ENCODE data around the gene CAMKMT. TPM values are rescaled to one million over a fixed set of nuclear protein-coding genes. Genes with fewer than 3 reads are reported as not detected.

Gene CAMKMT
- total RNA-seq, 2 experiments from 2014 or later: 11.9 to 13.9 TPM

- H3K27ac Mint-ChIP-seq: no peak overlapping the region
- Histone ChIP-seq H3K4me1 (ENCODE audit: insufficient read depth, low read length) (no peaks in the 10 kb centered on the region), H3K4me3 (ENCODE audit: low read length) (no peak overlapping the region), H3K36me3 (ENCODE audit: insufficient read depth, low read length) (no peaks in the 10 kb centered on the region), H3K27me3 (ENCODE audit: control insufficient read depth in 1 of 2, insufficient read depth in 2 of 2, low read length in 2 of 2) (no peaks in the 10 kb centered on the region), H3K9me3 (ENCODE audit: control insufficient read depth in 1 of 2, insufficient read depth in 1 of 2, low read length in 2 of 2) (no peaks in the 10 kb centered on the region), H3K27ac (ENCODE audit: low read depth in 1 of 2, low read length in 2 of 2) (no peak overlapping the region)
- H3K27me3 Mint-ChIP-seq: no peaks in the 10 kb centered on the region
- no peaks in the 10 kb centered on the region for H3K36me3 Mint-ChIP-seq (ENCODE audit: low read depth)
- no peaks in the 10 kb centered on the region for H3K9me3 Mint-ChIP-seq
- no peak overlapping the region for H3K4me3 Mint-ChIP-seq
- no peaks in the 10 kb centered on the region for H3K4me1 Mint-ChIP-seq (ENCODE audit: low read depth)
- DNase-seq (no peak), ATAC-seq (ENCODE audit: poor library complexity) (no peak)
- POLR2A ChIA-PET: no interaction called here
- intact Hi-C loops (cut with DNase I, micrococcal nuclease): no loop called here
- CTCF ChIA-PET: no interaction called here
- TF ChIP-seq, protein P1, sequence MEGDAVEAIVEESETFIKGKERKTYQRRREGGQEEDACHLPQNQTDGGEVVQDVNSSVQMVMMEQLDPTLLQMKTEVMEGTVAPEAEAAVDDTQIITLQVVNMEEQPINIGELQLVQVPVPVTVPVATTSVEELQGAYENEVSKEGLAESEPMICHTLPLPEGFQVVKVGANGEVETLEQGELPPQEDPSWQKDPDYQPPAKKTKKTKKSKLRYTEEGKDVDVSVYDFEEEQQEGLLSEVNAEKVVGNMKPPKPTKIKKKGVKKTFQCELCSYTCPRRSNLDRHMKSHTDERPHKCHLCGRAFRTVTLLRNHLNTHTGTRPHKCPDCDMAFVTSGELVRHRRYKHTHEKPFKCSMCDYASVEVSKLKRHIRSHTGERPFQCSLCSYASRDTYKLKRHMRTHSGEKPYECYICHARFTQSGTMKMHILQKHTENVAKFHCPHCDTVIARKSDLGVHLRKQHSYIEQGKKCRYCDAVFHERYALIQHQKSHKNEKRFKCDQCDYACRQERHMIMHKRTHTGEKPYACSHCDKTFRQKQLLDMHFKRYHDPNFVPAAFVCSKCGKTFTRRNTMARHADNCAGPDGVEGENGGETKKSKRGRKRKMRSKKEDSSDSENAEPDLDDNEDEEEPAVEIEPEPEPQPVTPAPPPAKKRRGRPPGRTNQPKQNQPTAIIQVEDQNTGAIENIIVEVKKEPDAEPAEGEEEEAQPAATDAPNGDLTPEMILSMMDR (IDR thresholded peaks at IDR 0.05): no peak
Observed at GRCh38 chr2:44680424-44680971, 318.8 kb downstream of the CAMKMT start.

DNA sequence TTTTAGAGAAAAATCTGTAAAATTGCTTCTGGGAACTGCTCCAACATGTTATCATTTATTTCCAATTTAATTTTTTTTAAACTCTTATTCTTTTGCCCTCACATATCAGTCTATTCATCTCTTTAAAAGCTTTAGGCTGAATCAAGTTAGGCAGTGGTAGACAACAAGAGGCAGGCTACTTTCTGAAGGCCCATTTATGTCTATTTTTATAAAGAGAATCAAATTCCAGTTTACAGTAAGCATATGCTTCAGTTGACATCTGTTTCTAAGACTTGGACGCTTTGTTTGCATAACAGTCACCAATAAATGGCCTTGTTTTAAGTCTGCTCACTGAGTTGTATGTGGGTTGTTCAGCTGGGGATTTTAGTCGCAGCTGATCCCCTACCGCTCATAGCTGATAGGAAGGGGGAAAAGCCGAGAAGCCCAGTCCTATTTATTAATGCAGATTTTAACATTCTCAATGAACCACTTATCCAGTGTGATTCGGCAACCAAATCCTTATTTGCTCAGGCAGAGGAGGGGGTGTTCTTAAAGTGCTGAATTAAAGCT, 319.3 kb downstream of the CAMKMT start:
- CTCF ChIA-PET: no interaction called here

GRCh38 chr2:44682459-44682858, 320.7 kb downstream of the CAMKMT start:
- no peaks in the 10 kb centered on the region for H3K4me1 ChIP-seq (ENCODE audit: insufficient read depth, low read length)
- ATAC-seq (ENCODE audit: poor library complexity) (no peak), DNase-seq (no peak)
- no peak overlapping the region for H3K4me3 ChIP-seq (ENCODE audit: low read length)
- Mint-ChIP-seq H3K36me3 (ENCODE audit: low read depth) (no peaks in the 10 kb centered on the region), H3K4me1 (ENCODE audit: low read depth) (no peaks in the 10 kb centered on the region), H3K27me3 (no peaks in the 10 kb centered on the region), H3K9me3 (no peaks in the 10 kb centered on the region), H3K27ac (no peak overlapping the region), H3K4me3 (no peak overlapping the region)
- H3K27ac ChIP-seq (ENCODE audit: low read depth in 1 of 2, low read length in 2 of 2): no peak overlapping the region
- ChIA-PET POLR2A (no interaction called here), CTCF (no interaction called here)
- no peaks in the 10 kb centered on the region for H3K27me3 ChIP-seq (ENCODE audit: control insufficient read depth in 1 of 2, insufficient read depth in 2 of 2, low read length in 2 of 2)
- TF ChIP-seq, protein P1 (IDR thresholded peaks at IDR 0.05): no peak
- intact Hi-C loops (cut with DNase I, micrococcal nuclease): no loop called here
- no peaks in the 10 kb centered on the region for H3K36me3 ChIP-seq (ENCODE audit: insufficient read depth, low read length)
- no peaks in the 10 kb centered on the region for H3K9me3 ChIP-seq (ENCODE audit: control insufficient read depth in 1 of 2, insufficient read depth in 1 of 2, low read length in 2 of 2)

More for the DNA sequence above, 319.3 kb downstream of the CAMKMT start:
- no peaks in the 10 kb centered on the region for H3K4me1 ChIP-seq (ENCODE audit: insufficient read depth, low read length)
- H3K27ac ChIP-seq (ENCODE audit: low read depth in 1 of 2, low read length in 2 of 2): no peak overlapping the region
- no peaks in the 10 kb centered on the region for H3K36me3 ChIP-seq (ENCODE audit: insufficient read depth, low read length)
- H3K27me3 ChIP-seq (ENCODE audit: control insufficient read depth in 1 of 2, insufficient read depth in 2 of 2, low read length in 2 of 2): no peaks in the 10 kb centered on the region
- no peaks in the 10 kb centered on the region for H3K27me3 Mint-ChIP-seq
- intact Hi-C loops (cut with DNase I, micrococcal nuclease): no loop called here
- H3K9me3 ChIP-seq (ENCODE audit: control insufficient read depth in 1 of 2, insufficient read depth in 1 of 2, low read length in 2 of 2): no peaks in the 10 kb centered on the region
- POLR2A ChIA-PET: no interaction called here
- DNase-seq (no peak), ATAC-seq (ENCODE audit: poor library complexity) (no peak)
- no peaks in the 10 kb centered on the region for H3K4me1 Mint-ChIP-seq (ENCODE audit: low read depth)
- no peaks in the 10 kb centered on the region for H3K9me3 Mint-ChIP-seq
- no peaks in the 10 kb centered on the region for H3K36me3 Mint-ChIP-seq (ENCODE audit: low read depth)
- H3K27ac Mint-ChIP-seq: no peak overlapping the region
- H3K4me3 Mint-ChIP-seq: no peak overlapping the region
- TF ChIP-seq, protein P1 (IDR thresholded peaks at IDR 0.05): no peak
- H3K4me3 ChIP-seq (ENCODE audit: low read length): no peak overlapping the region
